GM19452 (cell line): ENCODE measurements around the gene ACSS1.

Experiments used
- ATAC-seq: cut with Tn5 transposase; IDR thresholded peaks from one replicate; pipeline ENCODE4 v1.9.1; 2021; ENCODE audit not compliant: unreplicated experiment

ACSS1 gene

GRCh38 chr20:25046736-25047666 lies 10.9 kb downstream of the ACSS1 start:
- ATAC-seq: no peak

- ATAC-seq: no peak
Observed at GRCh38 chr20:25046181-25046641, 11.7 kb downstream of the ACSS1 start.

- ATAC-seq: no peak
Observed at GRCh38 chr20:25045343-25045712, 12.6 kb downstream of the ACSS1 start.

- ATAC-seq: no peak
Observed at GRCh38 chr20:25044660-25045342, 13.1 kb downstream of the ACSS1 start.

- ATAC-seq: no peak
Observed at GRCh38 chr20:25044261-25044560, 13.7 kb downstream of the ACSS1 start.

GRCh38 chr20:25043499-25044260 lies 14.3 kb downstream of the ACSS1 start:
- ATAC-seq: no peak

GRCh38 chr20:25042531-25043498 lies 15.1 kb downstream of the ACSS1 start:
- peak; percentile 94 for ATAC-seq

- ATAC-seq: no peak
Observed at GRCh38 chr20:25041813-25042530, 16.0 kb downstream of the ACSS1 start.

GRCh38 chr20:25040438-25040831 lies 17.5 kb downstream of the ACSS1 start:
- ATAC-seq: no peak

GRCh38 chr20:25039697-25040437 lies 18.1 kb downstream of the ACSS1 start:
- ATAC-seq: no peak

- no peak for ATAC-seq
Observed at GRCh38 chr20:25038591-25039015, 19.3 kb downstream of the ACSS1 start.

- no peak for ATAC-seq
Observed at GRCh38 chr20:25038103-25038410, 19.9 kb downstream of the ACSS1 start.

GRCh38 chr20:25037288-25038102 lies 20.4 kb downstream of the ACSS1 start:
- ATAC-seq: no peak

GRCh38 chr20:25036331-25036936 lies 21.5 kb downstream of the ACSS1 start:
- no peak for ATAC-seq

- no peak for ATAC-seq
Observed at GRCh38 chr20:25035921-25036320, 22.0 kb downstream of the ACSS1 start.

- ATAC-seq: no peak
Observed at GRCh38 chr20:25033924-25034300, 24.0 kb downstream of the ACSS1 start.

GRCh38 chr20:25033265-25033923 lies 24.5 kb downstream of the ACSS1 start:
- no peak for ATAC-seq
